GM12878 (cell line): Measurements from ENCODE around the gene FBXL5. TPM values are rescaled to one million over a fixed set of nuclear protein-coding genes. Genes with fewer than 3 reads are reported as not detected.

ENCODE experiments used
- ATAC-seq: fragments of 200-7000 bp; cut with Tn5 transposase; 3 replicates; pipeline ENCODE4 v1.9.1; 2020; ENCODE audit warnings: mild to moderate bottlenecking, moderate library complexity
- BruUV-seq: library from RNA; stranded (reverse); fragments of 400-500 nt; replicated peaks from 2 replicates; lab custom pipeline; 2021; lab: Mats Ljungman, UMichigan
- CTCF ChIA-PET: fragments of 300-600 bp; sonication (Branson Sonifier 250); formaldehyde crosslinking; extraction: SDS; loops from one replicate; lab custom pipeline; 2021; ENCODE audit warnings: inconsistent platforms; lab: Yijun Ruan, JAX
- POLR2A ChIA-PET: fragments of 350-600 bp; formaldehyde crosslinking; extraction: SDS; loops from one replicate; lab custom pipeline; 2021; ENCODE audit warnings: inconsistent platforms; lab: Charles Lee
- RAD21 ChIA-PET: fragments of 300-600 bp; sonication (Branson Sonifier 250); formaldehyde crosslinking; loops from one replicate; lab custom pipeline; 2023; ENCODE audit warnings: antibody characterized with exemption; ENCODE audit not compliant: unreplicated experiment; lab: Charles Lee
- SMC1A ChIA-PET: fragments of 300-600 bp; sonication (Branson Sonifier 250); formaldehyde crosslinking; loops from one replicate; lab custom pipeline; 2023; ENCODE audit not compliant: unreplicated experiment, uncharacterized antibody; lab: Charles Lee
- DNase-seq: peaks from one replicate; pipeline ENCODE4 v3.0.0-alpha.2; 2011; ENCODE audit warnings: low read depth, low spot score
- FAIRE-seq: peaks from 3 replicates; lab custom pipeline; 2011; peaks lifted over from hg19 to GRCh38; lab: Jason Lieb, UNC
- H2AFZ ChIP-seq: 2 replicates; pipeline ENCODE4 v1.6.0; 2011; ENCODE audit warnings: low read depth, low read length, control low read depth; ENCODE audit not compliant: control insufficient read depth
- H3K27ac ChIP-seq: 2 replicates; pipeline ENCODE4 v1.5.1; 2011; ENCODE audit warnings: control low read depth; ENCODE audit not compliant: control insufficient read depth, insufficient read depth
- H3K27me3 ChIP-seq, 2 experiments: replicated peaks in 1 of 2; 2 replicates each; pipeline versions ENCODE4 v1.6.0 to v1.6.1; 2011; ENCODE audit warnings: low read length in 1 of 2; ENCODE audit not compliant: control insufficient read depth in 2 of 2, insufficient read depth in 2 of 2
- H3K36me3 ChIP-seq, 2 experiments: 2 replicates each; pipeline ENCODE4 v1.5.1; 2011; ENCODE audit warnings: low read length in 1 of 2; ENCODE audit not compliant: control insufficient read depth in 2 of 2, insufficient read depth in 2 of 2
- H3K4me1 ChIP-seq: 2 replicates; pipeline ENCODE4 v1.6.1; 2011; ENCODE audit warnings: mild to moderate bottlenecking, low read length, moderate library complexity, mixed read lengths; ENCODE audit not compliant: control insufficient read depth, insufficient read depth
- H3K4me2 ChIP-seq: 2 replicates; pipeline ENCODE4 v1.6.0; 2011; ENCODE audit warnings: control low read depth; ENCODE audit not compliant: control insufficient read depth, insufficient read depth
- H3K4me3 ChIP-seq: fragments of 200-600 bp; sonication (generic); 2 replicates; pipeline ENCODE4 v1.5.1; 2016
- H3K79me2 ChIP-seq: 2 replicates; pipeline ENCODE4 v1.6.0; 2011; ENCODE audit warnings: low read length; ENCODE audit not compliant: control insufficient read depth, insufficient read depth
- H3K9ac ChIP-seq: 2 replicates; pipeline ENCODE4 v1.8.0; 2011; ENCODE audit warnings: low read length, control low read depth, mixed read lengths; ENCODE audit not compliant: control insufficient read depth, insufficient read depth
- H3K9me3 ChIP-seq: replicated peaks from 3 replicates; pipeline ENCODE4 v1.5.1; 2011; ENCODE audit warnings: mild to moderate bottlenecking, low read length; ENCODE audit not compliant: control insufficient read depth, insufficient read depth
- H4K20me1 ChIP-seq: 2 replicates; pipeline ENCODE4 v1.6.0; 2011; ENCODE audit not compliant: control insufficient read depth, insufficient read depth
- CREB1 ChIP-seq: IDR thresholded peaks from 2 replicates; pipeline ENCODE4 v1.6.1; 2012; ENCODE audit warnings: low read depth, mild to moderate bottlenecking, inconsistent platforms
- HDAC6 ChIP-seq: fragments of 200-600 bp; sonication (generic); IDR thresholded peaks from one replicate; pipeline ENCODE4 v1.8.0; 2017; ENCODE audit warnings: antibody characterized with exemption; ENCODE audit not compliant: unreplicated experiment
- LARP7 ChIP-seq: fragments of 450-650 bp; IDR thresholded peaks from 2 replicates; pipeline ENCODE4 v1.6.1; 2017; ENCODE audit warnings: mild to moderate bottlenecking
- MLLT1 ChIP-seq: fragments of 450-650 bp; IDR thresholded peaks from 2 replicates; pipeline ENCODE4 v1.6.1; 2016; ENCODE audit warnings: mild to moderate bottlenecking
- TAF1 ChIP-seq: IDR thresholded peaks from 2 replicates; pipeline ENCODE4 v1.6.1; 2011; ENCODE audit warnings: mild to moderate bottlenecking, low read depth, low read length, borderline replicate concordance
- ZBED1 ChIP-seq: IDR thresholded peaks from 2 replicates; pipeline ENCODE4 v1.6.1; 2016; ENCODE audit warnings: borderline replicate concordance
- ZNF687 ChIP-seq: fragments of 450-650 bp; IDR thresholded peaks from 2 replicates; pipeline ENCODE4 v1.6.1; 2017; ENCODE audit warnings: mild to moderate bottlenecking, moderate library complexity
- ZSCAN29 ChIP-seq: fragments of 450-650 bp; IDR thresholded peaks from 2 replicates; pipeline ENCODE4 v1.6.1; 2017; ENCODE audit warnings: mild to moderate bottlenecking, moderate library complexity
- in situ Hi-C: fragments of 300-500 bp; cut with MboI; formaldehyde crosslinking; loops from 9 replicates; pipeline ENCODE4 v1.14.3; 2018; ENCODE audit warnings: mixed read lengths
- intact Hi-C: fragments of 100-400 bp; cut with micrococcal nuclease; formaldehyde crosslinking; loops from one replicate; pipeline ENCODE4 v1.14.2; 2022; ENCODE audit not compliant: unreplicated experiment
- polyA plus RNA-seq, 11 experiments: library from polyadenylated mRNA; depleted of rRNA in 4 of 11; unstranded in 6 of 11; stranded (reverse) in 5 of 11; fragments of >200 nt; fragmentation: Nextera tagmentation in 4 of 11; fragmentation: Illumina TruSeq in 1 of 11; extraction: Ambion mirVana in 4 of 11; extraction: Trizol in 1 of 11; gene quantifications; 1 replicate in 1 of 11; 2 replicates in 10 of 11; pipeline versions ENCODE4 v1.2.1 to v1.2.3, GENCODE V29; 2011 to 2016; ENCODE audit warnings: inconsistent platforms in 2 of 11, missing spikeins in 2 of 11, low read depth in 1 of 11
- total RNA-seq, 4 experiments: library from RNA; depleted of rRNA in 3 of 4; stranded (reverse); fragments of >200 nt in 3 of 4; fragmentation: Illumina TruSeq in 1 of 4; extraction: Trizol in 1 of 4; gene quantifications; 2 replicates each; pipeline versions ENCODE4 v1.2.1 to v1.2.3, GENCODE V29; 2013 to 2021

FBXL5 gene
- total and polyA plus RNA-seq, 10 of the 15 experiments (the other 5 are each of a cell fraction or from before 2014, with no cell fraction given) = 10.1 to 46.2 (median 32.7) TPM

- ATAC-seq = no peak
- intact Hi-C loops = no loop called here
- TF ChIP-seq HDAC6 = no peak
- TF ChIP-seq TAF1 = no peak
- TF ChIP-seq ZBED1 = no peak
- no peak for TF ChIP-seq MLLT1
- TF ChIP-seq ZNF687 = no peak
- TF ChIP-seq CREB1 = no peak
- TF ChIP-seq LARP7 = no peak
- no peak for TF ChIP-seq ZSCAN29
- no peaks in the 10 kb centered on the region for H3K27me3 ChIP-seq
- ChIA-PET POLR2A (no interaction called here), SMC1A (interaction anchor here (1.8 kb wide), 1 partner anchor 9 kb away, joined by 5 read pairs; no protein-coding TSS in a partner anchor), CTCF (no interaction called here), RAD21 (no interaction called here)
- H3K4me2 ChIP-seq = no peak overlapping the region
- BruUV-seq = no TSS peak
- no peak overlapping the region for H3K27ac ChIP-seq
- H3K4me1 ChIP-seq = no peaks in the 10 kb centered on the region
- no peak for FAIRE-seq
- in situ Hi-C loops = no loop called here
- no peaks in the 10 kb centered on the region for H3K79me2 ChIP-seq
- no peaks in the 10 kb centered on the region for H3K9me3 ChIP-seq
- H3K9ac ChIP-seq = no peak overlapping the region
- H3K36me3 ChIP-seq = no peaks in the 10 kb centered on the region
- no peak for DNase-seq
- no peak overlapping the region for H2AFZ ChIP-seq
- H3K4me3 ChIP-seq = no peak overlapping the region
- H4K20me1 ChIP-seq = no peaks in the 10 kb centered on the region
Measured at GRCh38 chr4:15577508-15577907, 77.6 kb downstream of the FBXL5 start.
